Choroid plexus epithelial cell (primary cell): ENCODE data around the gene ENTREP3.

ENCODE experiments used
- DNase-seq: peaks from one replicate; pipeline ENCODE4 v3.0.0-alpha.2; 2010; ENCODE audit warnings: low read depth
- H3K4me3 ChIP-seq: 2 replicates; pipeline ENCODE4 v1.5.1; 2011; ENCODE audit warnings: low read depth, mild to moderate bottlenecking, control low read depth, low read length, moderate library complexity
- CTCF ChIP-seq: conservative IDR thresholded peaks from 2 replicates; pipeline ENCODE4 v1.5.1; 2011; ENCODE audit warnings: low read depth, mild to moderate bottlenecking, control low read depth, inconsistent platforms, low read length, moderate library complexity

Gene ENTREP3

DNA sequence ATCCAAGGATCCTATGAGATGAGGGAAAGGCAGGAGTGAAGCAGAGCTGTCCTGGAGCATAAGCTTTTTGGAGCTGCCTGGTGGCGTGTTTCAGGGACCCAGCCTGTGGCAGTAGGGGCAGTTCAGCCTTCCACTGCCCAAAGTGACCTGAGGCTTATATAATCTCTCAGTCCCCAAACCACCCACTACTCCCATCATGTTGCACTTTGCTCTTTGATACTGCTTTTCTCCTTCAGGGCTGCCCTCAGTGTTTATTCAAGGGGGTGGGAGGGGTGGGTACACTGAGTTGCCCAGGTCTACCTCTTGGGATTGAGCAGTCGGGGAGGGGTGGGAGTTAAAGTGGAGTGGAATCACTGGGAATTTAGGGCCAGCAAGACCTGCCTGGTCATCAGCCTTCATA, 31.3 kb upstream of the ENTREP3 start:
- DNase-seq = no peak
- H3K4me3 ChIP-seq = no peak overlapping the region
- no peak for TF ChIP-seq CTCF

- no peak for TF ChIP-seq CTCF
- no peak overlapping the region for H3K4me3 ChIP-seq
- DNase-seq = no peak
These were observed 30.4 kb upstream of the ENTREP3 start for GRCh38 chr1:155285631-155286044.

GRCh38 chr1:155285063-155285462, 29.8 kb upstream of the ENTREP3 start:
- TF ChIP-seq CTCF = no peak
- DNase-seq = no peak
- no peak overlapping the region for H3K4me3 ChIP-seq

DNA sequence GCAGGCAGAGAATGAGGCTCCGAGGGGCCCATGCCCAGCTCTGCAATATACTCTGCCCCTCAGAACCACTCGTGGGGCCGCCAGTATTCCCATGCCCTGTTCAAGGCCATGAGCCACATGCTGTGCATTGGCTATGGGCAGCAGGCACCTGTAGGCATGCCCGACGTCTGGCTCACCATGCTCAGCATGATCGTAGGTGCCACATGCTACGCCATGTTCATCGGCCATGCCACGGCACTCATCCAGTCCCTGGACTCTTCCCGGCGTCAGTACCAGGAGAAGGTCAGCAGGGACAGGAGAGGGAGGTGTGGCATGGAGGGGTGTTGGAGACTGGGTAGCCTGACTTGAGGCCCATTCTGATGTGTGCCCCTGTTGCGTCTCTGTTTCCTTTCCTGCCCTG, 29.2 kb upstream of the ENTREP3 start:
- no peak for DNase-seq
- TF ChIP-seq CTCF = no peak
- no peak overlapping the region for H3K4me3 ChIP-seq

DNA sequence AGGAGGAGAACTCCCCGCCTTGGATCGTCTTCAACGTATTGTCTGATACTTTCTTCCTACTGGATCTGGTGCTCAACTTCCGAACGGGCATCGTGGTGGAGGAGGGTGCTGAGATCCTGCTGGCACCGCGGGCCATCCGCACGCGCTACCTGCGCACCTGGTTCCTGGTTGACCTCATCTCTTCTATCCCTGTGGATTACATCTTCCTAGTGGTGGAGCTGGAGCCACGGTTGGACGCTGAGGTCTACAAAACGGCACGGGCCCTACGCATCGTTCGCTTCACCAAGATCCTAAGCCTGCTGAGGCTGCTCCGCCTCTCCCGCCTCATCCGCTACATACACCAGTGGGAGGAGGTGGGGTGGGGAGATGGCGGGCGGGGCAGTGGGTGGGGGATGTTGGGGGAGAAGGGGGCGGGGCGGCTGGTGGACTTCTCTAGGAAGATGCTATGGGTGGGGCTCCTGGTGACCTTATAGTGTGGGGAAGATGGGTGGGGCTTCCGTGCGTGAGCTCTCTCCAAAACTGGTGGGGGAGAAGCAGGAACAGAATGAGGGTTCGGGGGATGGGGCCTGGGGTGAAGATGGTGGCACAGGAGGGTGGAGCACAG, 27.3 kb upstream of the ENTREP3 start:
- no peak overlapping the region for H3K4me3 ChIP-seq
- TF ChIP-seq CTCF = no peak
- DNase-seq = no peak

GRCh38 chr1:155279268-155279667, 24.0 kb upstream of the ENTREP3 start:
- DNase-seq = no peak
- H3K4me3 ChIP-seq = no peak overlapping the region
- TF ChIP-seq CTCF = no peak

- no peak overlapping the region for H3K4me3 ChIP-seq
- TF ChIP-seq CTCF = no peak
- DNase-seq = no peak
These were observed 23.4 kb upstream of the ENTREP3 start for GRCh38 chr1:155278689-155279160.
